Uterus (tissue), 2 donors: Measurements from ENCODE around the gene MRTFB.

ENCODE experiments used
- CTCF ChIP-seq, 4 experiments: fragments of 200-600 bp in 2 of 4; fragments of 450-650 bp in 2 of 4; sonication (generic) in 2 of 4; IDR thresholded peaks; one replicate each; pipeline ENCODE4 v1.5.1; 2016 to 2019; ENCODE audit warnings: antibody characterized with exemption in 4 of 4, mild to moderate bottlenecking in 2 of 4, moderate library complexity in 1 of 4
- POLR2A ChIP-seq, 2 donors: fragments of 450-650 bp; IDR thresholded peaks; one replicate each; pipeline ENCODE4 v1.6.1; 2016; ENCODE audit warnings: antibody characterized with exemption in 2 of 2, mild to moderate bottlenecking in 1 of 2, moderate library complexity in 1 of 2

GRCh38 chr16:14280541-14280940, 209.4 kb downstream of the MRTFB start:
- no peak for TF ChIP-seq CTCF (IDR thresholded peaks at IDR 0.05)
- no peak for TF ChIP-seq POLR2A (IDR thresholded peaks at IDR 0.05)
